CD4-positive, alpha-beta T cell treated with Interleukin-1 beta for 1 hour (primary cell): ENCODE results near the gene MAP6D1.

Experiments used
- DNase-seq, 2 donors: peaks; one replicate each; pipeline ENCODE4 v3.0.0-alpha.2; 2020 to 2022

Gene MAP6D1

DNA sequence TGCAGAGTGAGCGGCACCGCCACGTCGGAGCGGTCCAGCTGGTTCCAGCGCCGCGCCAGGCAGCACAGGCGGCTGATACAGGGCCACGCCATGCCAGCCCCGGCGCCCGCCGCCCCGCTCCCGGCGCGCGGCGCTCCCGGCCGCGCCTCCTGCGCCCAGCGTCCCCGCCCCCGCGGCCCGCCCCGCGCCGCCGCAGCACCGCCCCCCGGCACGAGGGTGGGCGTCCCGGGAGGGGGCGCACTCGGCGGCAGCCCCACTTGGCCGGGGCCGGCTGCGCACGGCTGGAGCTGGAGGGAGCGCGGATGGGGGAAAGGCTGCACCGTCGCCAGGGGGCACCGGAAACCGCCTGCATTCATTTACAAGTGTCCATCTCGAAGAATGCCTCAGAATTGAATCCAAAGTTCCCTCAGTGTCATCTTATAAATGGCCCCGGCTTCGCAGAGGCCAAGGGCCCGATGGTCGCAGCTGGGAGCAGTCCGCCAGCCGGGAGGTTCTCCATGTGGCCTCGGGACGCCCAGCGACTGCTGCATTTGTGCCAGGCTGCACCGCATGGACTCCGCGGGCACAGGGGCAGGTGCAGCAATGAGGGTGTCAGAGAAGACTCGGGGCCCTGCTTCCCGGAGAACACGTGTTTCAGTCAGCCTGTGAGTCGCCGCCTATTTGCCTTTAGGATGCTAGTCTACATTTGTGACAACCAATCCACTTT, at the start of gene MAP6D1:
Gene MAP6D1, minus strand, starts transcription at position 122 of the 706 bp plus-strand sequence. Its CDS starts 30 bp downstream, at position 92.
- DNase-seq, result peak; percentile 27 to 49

DNA sequence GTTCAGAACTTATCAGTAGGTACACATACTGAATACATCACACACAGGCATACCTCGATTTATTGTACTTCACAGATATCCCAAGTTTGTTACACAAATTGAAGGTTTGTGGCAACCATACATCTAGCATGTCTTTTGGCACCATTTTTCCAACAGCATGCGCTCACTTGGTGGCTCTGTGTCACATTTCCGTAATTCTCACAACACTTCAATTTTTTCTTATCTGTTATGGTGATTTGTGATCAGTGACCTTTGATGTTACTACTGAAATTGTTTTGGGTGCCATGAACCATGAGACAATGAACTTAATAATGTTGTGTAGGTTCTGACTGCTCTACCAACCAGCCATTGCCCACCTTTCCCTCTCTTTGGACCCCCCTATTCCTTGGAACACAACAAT, 48.5 kb upstream of the MAP6D1 start:
- no peak for DNase-seq

DNA sequence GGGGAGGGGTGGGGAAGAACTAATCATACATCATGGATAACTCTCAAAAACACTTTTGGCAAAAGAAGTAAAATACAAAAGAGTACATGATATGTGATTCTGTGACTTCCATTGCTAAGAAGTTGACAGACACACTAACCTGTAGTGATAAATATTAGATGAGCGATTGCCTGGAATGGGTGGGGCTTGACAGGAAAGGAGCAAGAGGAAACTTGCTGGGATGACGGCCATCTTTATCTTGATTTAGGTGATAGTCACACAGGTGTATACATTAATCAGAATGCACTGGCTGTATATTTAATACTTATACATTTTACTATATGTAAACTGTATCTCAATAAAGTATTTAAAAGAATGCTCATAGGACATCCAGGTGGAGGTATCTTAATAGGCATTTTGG, 46.2 kb upstream of the MAP6D1 start:
- DNase-seq, result no peak

DNA sequence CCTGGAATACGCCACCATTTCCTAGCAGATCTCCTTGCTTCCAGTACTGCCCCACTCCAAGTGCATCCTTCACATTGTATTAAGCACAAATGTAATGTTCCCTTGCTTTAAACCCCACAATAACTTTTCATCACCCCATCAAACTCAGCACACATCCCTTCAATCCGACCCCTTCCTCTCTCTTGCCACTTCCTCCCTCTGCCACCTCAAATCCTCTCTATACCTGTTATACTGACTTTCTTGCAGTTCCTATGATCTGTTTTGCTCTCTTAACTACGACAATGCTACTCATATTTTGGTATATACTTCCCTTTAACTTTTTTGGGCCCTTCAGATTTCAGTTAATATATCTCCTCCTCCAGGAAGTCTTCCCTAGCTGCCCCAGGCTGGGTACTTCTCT, 45.2 kb upstream of the MAP6D1 start:
- no peak for DNase-seq

- no peak for DNase-seq
These were observed 43.4 kb upstream of the MAP6D1 start for GRCh38 chr3:183868796-183869195.

- DNase-seq, result no peak
These were observed 37.2 kb upstream of the MAP6D1 start for GRCh38 chr3:183862610-183863009.

DNA sequence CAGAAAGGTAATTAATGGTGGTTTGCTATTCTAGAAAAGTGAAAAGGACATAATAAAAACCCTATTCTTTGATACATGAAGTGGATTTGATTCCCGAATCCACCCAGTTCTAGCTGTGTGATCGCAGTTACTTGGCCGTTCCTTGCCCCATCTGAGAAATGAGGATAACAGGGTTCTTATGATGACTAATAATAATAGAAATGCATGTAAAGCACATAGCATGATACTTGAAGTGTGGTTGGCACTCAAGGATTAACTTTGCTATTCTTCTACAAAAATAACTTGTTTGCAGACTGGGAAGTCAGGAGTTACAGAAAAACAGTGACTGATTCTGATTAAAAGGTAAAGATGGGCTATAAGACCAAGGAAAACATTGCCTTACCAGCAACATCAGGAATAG, 32.5 kb upstream of the MAP6D1 start:
- no peak for DNase-seq

- DNase-seq, result no peak
These were observed 29.1 kb upstream of the MAP6D1 start for GRCh38 chr3:183854318-183855035.

- no peak for DNase-seq
These were observed 20.4 kb upstream of the MAP6D1 start for GRCh38 chr3:183845608-183846288.

DNA sequence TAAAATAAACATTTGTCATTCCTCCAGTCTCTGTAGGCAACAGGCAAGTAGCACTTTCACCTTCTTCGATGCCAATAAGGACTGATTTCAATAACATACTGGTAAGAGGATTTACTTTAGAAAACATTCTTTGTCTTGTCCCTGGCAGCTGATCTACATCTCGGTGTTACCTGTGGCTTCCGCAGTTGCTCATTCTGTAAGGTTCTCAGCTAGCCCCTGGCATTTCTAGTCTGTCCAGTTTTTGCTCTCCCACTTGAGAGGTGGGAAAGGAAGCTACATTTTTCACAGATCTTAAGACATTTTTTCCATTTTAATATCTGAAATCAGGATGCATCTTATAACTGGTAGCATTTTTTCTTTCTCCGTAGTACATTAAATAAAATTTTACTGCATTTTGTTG, 19.7 kb upstream of the MAP6D1 start:
- no peak for DNase-seq

DNA sequence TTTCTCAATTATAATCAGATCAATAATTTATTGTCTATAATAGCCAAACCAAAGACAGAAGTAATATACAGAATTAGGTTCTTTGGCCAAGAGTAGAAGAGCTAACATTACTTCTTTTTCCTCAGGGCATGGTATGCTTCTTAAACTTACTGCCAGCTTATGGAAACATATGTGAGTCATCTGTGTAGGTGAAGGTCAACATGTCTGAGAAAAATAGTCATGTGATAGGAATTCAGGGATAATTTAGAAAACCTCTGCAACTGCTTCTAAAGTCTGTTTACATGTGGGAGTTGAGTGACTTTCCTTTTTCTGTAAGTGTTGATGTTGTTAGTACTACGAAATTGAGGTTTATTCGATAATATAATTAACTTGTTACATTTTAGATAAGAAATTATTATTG, 19.2 kb upstream of the MAP6D1 start:
- no peak for DNase-seq

GRCh38 chr3:183839751-183840150, 14.4 kb upstream of the MAP6D1 start:
- no peak for DNase-seq

GRCh38 chr3:183837894-183838293, 12.5 kb upstream of the MAP6D1 start:
- DNase-seq, result no peak

GRCh38 chr3:183837390-183837789, 12.0 kb upstream of the MAP6D1 start:
- DNase-seq, result no peak

GRCh38 chr3:183833516-183833915, 8.1 kb upstream of the MAP6D1 start:
- DNase-seq, result no peak

DNA sequence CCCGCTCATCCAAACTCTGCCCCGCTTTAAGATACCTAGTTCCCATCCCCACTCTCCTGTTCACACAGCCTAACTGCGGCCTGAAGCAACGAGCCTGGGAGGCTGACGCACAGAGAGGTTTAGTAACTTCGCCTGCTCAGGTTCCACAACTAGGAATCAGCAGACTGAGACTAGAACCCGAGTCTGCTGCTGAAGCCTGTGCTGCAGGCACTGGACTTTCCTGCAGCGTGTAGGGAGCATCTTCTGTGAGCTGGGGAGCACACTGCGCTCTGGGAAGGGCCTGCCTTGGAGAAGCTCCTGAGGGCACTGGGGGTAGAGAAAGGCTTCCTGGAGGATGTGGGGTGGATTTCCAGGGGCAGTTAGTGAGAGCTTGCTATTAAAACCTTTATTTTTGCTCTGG, 4.8 kb upstream of the MAP6D1 start:
- no peak for DNase-seq

DNA sequence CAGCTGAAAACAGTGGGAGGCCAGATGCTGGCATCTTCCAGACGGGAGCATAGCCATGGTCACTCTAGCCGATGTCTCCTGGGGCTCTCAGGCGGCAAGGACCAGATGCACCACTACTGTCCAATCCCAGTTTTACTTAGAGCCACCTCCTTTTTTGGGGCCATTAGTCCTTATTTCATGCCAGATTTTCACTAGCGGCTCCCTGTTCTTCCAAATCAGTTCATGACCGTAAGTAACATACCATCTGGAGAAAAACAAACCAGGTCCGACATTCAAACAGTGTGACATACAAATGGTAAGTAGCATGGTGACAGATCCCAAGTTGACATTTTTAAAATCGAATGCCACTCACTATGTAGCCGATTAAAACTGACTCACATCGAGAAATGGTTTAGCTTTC, 4.1 kb upstream of the MAP6D1 start:
- no peak for DNase-seq

- DNase-seq, result no peak
These were observed 3.1 kb upstream of the MAP6D1 start for GRCh38 chr3:183828538-183828870.

- DNase-seq, result no peak
These were observed 2.6 kb upstream of the MAP6D1 start for GRCh38 chr3:183827809-183828537.

GRCh38 chr3:183826448-183827250, 1.3 kb upstream of the MAP6D1 start:
- DNase-seq, result no peak

- DNase-seq, result peak in 1 of 2 donors; percentile 8
These were observed 469 bp downstream of the MAP6D1 start for GRCh38 chr3:183824761-183825455.

GRCh38 chr3:183823963-183824362, 1.4 kb downstream of the MAP6D1 start:
- no peak for DNase-seq
